ENCODE data around the gene SMAD5. TPM values are rescaled to one million over a fixed set of nuclear protein-coding genes. Genes with fewer than 3 reads are reported as not detected.

The SMAD5 gene
- total RNA-seq, 1 donor from 2014 or later: 40.1 TPM

- Histone ChIP-seq H3K36me3 (ENCODE audit: control insufficient read depth, insufficient read depth, low read length) (peaks cover 2% of the 10 kb centered on the region), H3K27me3 (ENCODE audit: control insufficient read depth, insufficient read depth, low read length) (no peaks in the 10 kb centered on the region), H3K4me3 (ENCODE audit: low read depth, low read length) (no peak overlapping the region)
- DNase-seq (ENCODE audit: low read depth): no peak
- no peak for TF ChIP-seq CTCF (IDR thresholded peaks at IDR 0.05; ENCODE audit: insufficient read depth, low read length, poor library complexity, severe bottlenecking)
Observed at GRCh38 chr5:136182618-136183017, 50.0 kb downstream of the SMAD5 start.

GRCh38 chr5:136185974-136186665 lies 53.5 kb downstream of the SMAD5 start:
- no peak for TF ChIP-seq CTCF (IDR thresholded peaks at IDR 0.05; ENCODE audit: insufficient read depth, low read length, poor library complexity, severe bottlenecking)
- H3K36me3 ChIP-seq (ENCODE audit: control insufficient read depth, insufficient read depth, low read length): peaks cover 2% of the 10 kb centered on the region

GRCh38 chr5:136186796-136187195 lies 54.2 kb downstream of the SMAD5 start:
- no peak for TF ChIP-seq CTCF (IDR thresholded peaks at IDR 0.05; ENCODE audit: insufficient read depth, low read length, poor library complexity, severe bottlenecking)
- Histone ChIP-seq H3K27me3 (ENCODE audit: control insufficient read depth, insufficient read depth, low read length) (peaks cover 13% of the 10 kb centered on the region), H3K36me3 (ENCODE audit: control insufficient read depth, insufficient read depth, low read length) (peaks cover 2% of the 10 kb centered on the region), H3K4me3 (ENCODE audit: low read depth, low read length) (no peak overlapping the region)
- no peak for DNase-seq (ENCODE audit: low read depth)

More at GRCh38 chr5:136185974-136186665, 53.5 kb downstream of the SMAD5 start:
- no peak for DNase-seq (ENCODE audit: low read depth)
- Histone ChIP-seq H3K4me3 (ENCODE audit: low read depth, low read length) (no peak overlapping the region), H3K27me3 (ENCODE audit: control insufficient read depth, insufficient read depth, low read length) (peaks cover 6% of the 10 kb centered on the region)

GRCh38 chr5:136188859-136189258 lies 56.2 kb downstream of the SMAD5 start:
- Histone ChIP-seq H3K4me3 (ENCODE audit: low read depth, low read length) (no peak overlapping the region), H3K27me3 (ENCODE audit: control insufficient read depth, insufficient read depth, low read length) (peaks cover 34% of the 10 kb centered on the region), H3K36me3 (ENCODE audit: control insufficient read depth, insufficient read depth, low read length) (peaks cover 2% of the 10 kb centered on the region)
- no peak for DNase-seq (ENCODE audit: low read depth)
- TF ChIP-seq CTCF (IDR thresholded peaks at IDR 0.05; ENCODE audit: insufficient read depth, low read length, poor library complexity, severe bottlenecking): no peak

- TF ChIP-seq CTCF (IDR thresholded peaks at IDR 0.05; ENCODE audit: insufficient read depth, low read length, poor library complexity, severe bottlenecking): no peak
- peaks cover 40% of the 10 kb centered on the region for H3K27me3 ChIP-seq (ENCODE audit: control insufficient read depth, insufficient read depth, low read length)
- H3K4me3 ChIP-seq (ENCODE audit: low read depth, low read length): no peak overlapping the region
- no peak for DNase-seq (ENCODE audit: low read depth)
- H3K36me3 ChIP-seq (ENCODE audit: control insufficient read depth, insufficient read depth, low read length): peaks cover 2% of the 10 kb centered on the region
Observed at GRCh38 chr5:136190091-136190720, 57.6 kb downstream of the SMAD5 start.
